ENCODE data around the gene FSTL3.
"Not testable (repeated sequence)": the region's sequence is repeated elsewhere in the genome, so short reads cannot be mapped to it uniquely, and the experiment has no call there.

The FSTL3 gene

DNA sequence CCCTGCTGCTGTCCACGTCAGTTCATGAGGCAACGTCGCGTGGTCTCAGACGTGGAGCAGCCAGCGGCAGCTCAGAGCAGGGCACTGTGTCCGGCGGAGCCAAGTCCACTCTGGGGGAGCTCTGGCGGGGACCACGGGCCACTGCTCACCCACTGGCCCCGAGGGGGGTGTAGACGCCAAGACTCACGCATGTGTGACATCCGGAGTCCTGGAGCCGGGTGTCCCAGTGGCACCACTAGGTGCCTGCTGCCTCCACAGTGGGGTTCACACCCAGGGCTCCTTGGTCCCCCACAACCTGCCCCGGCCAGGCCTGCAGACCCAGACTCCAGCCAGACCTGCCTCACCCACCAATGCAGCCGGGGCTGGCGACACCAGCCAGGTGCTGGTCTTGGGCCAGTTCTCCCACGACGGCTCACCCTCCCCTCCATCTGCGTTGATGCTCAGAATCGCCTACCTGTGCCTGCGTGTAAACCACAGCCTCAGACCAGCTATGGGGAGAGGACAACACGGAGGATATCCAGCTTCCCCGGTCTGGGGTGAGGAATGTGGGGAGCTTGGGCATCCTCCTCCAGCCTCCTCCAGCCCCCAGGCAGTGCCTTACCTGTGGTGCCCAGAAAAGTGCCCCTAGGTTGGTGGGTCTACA lies 6.6 kb downstream of the FSTL3 start:
- DNase-seq, result no peak

GRCh38 chr19:685454-685931 lies 9.3 kb downstream of the FSTL3 start:
- DNase-seq, result no peak

DNA sequence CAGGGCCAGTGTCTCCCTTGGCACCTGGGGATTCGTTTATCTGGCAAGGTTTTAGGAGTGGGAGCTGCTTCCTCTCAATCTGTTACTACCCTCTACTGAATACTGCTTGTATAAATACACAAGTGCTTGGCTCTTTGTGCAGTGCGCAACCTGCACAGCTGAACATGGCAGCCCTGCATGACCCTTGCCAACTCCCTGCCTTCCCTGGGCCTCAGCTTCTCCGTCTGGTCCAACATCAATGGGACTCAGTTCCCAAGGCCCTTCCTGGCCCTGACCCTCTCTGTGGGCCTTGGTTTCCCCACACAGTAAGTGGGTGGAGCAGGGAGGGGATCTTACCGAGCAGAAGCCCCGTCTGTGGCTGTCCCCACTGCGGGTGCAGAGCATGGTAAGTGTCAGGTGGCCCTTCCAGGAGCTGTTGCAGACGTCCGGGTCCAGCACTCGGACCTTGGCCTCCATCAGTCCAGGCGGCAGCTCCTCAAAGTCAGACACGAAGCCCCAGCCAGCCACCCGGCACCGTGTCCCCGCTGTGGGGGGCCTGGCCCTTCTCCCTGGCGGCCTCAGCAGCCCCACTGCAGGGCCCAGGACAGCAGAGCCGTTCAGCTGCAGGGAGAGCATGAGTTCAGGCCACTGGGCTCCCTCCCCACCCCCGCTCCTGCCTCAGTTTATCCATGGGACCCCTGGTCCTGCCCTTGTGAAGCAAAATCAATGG lies 10.6 kb downstream of the FSTL3 start:
- no peak for DNase-seq

GRCh38 chr19:687569-688166 lies 11.5 kb downstream of the FSTL3 start:
- no peak for DNase-seq

DNA sequence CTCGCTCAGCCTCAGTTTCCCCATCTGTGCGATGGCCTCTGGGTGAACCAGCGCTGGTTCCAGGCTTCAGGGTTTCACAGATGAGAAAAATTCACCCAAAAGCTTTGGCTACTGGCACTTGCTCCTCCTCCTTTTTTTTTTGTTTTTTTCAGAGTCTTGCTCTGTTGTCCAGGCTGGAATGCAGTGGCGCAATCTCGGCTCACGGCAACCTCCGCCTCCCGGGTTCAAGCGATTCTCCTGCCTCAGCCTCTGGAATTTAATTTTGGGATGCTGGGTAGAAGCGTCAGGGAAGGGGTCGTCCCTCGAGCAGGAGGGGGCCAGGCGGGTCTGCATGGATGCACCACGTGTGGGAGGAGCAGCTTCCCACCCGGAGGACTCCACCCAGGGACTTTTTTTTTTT lies 12.0 kb downstream of the FSTL3 start:
- no peak for DNase-seq

- no peak for DNase-seq
Observed at GRCh38 chr19:688992-689391, 12.8 kb downstream of the FSTL3 start.

DNA sequence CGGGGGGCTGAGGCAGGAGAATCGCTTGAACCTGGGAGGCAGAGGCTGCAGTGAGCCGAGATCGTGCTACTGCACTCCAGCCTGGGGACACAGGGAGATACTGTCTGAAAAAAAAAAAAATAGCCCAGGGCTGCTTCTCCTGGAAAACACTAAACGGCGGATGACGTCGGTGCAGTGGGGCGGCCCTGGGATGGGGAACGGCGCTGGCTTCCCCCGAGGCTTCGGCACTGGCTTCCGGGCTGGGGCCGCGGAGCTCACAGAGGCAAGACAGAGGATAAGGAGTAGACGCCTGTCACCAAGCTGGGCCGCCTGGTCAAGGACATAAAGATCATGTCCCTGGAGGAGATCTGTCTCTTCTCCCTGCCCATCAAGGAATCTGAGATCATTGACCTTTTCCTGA lies 14.0 kb downstream of the FSTL3 start:
- DNase-seq, result no peak

DNA sequence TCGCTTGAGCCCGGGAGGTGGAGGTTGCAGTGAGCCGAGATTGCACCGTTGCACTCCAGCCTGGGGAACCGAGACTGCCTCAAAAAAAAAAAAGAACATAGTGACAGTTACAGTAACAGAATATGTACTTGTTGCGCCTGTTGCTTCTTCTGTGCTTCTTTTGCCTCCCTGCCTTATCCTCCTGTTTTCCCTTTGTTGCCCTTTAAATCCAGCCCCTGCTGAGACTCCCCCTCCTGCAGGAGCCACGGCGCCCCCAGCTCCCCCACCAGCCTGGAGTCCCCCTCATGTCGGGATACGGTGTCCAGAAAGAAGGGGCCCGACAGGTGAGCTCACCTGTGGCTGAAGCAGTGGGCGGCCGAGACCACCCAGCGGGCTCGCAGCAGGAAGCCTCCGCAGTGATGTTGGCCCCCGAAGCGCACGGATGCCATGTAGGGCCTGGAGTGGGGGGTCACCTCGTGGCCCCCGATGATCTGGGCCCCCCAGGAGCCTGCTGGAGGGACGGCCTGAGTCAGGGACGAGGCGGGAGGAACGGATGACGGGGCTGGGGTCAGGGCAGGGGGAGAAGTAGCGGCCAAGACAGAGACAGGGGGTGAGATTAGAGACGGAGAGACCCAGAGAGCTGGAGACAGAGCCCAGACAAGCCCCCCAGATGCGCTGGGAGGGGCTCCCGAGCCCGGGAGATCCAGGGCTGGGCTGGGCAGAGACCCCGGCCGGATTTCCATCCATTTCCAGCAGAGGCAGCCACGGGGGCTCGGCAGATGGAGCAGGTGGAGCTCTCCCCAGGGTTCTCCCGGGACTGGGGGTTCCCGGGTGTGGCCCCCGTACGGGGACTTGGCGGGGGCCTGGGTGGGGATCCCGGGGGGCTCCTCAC lies 18.5 kb downstream of the FSTL3 start:
- DNase-seq, result no peak

- DNase-seq, result no peak
Observed at GRCh38 chr19:695352-695949, 19.3 kb downstream of the FSTL3 start, which contains the start of gene PRSS57. Gene PRSS57, minus strand, starts transcription at chr19:695452. Its CDS starts 22 bp downstream, at chr19:695430.

DNA sequence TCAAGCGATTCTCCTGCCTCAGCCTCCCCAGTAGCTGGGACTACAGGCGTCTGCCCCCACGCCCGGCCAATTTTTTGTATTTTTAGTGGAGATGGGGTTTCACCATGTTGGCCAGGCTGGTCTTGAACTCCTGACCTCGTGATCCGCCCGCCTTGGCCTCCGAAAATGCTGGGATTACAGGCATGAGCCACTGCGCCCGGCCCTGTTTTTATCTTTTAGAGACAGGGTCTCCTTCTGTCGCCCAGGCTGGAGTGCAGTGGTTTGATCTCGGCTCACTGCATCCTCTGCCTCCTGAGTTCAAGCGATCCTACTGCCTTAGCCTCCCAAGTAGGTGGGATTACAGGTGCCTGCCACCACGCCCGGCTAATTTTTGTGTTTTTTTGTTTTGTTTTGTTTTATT lies 22.3 kb downstream of the FSTL3 start:
- not testable (repeated sequence) for DNase-seq

DNA sequence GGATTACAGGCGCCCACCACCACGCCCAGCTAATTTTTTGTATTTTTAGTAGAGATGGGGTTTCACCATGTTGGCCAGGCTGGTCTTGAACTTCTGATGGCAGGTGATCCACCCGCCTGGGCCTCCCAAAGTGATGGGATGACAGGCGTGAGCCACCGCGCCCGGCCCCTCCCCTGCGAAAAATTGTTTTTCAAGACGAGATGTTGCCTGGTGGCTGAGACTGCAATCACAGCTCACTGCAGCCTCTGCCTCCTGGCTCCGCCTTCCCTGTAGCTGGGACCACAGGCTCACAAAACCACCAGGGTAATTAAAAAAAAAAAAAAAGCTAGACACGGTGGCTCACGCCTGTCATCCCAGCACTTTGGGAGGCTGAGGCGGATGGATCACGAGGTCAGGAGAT lies 23.7 kb downstream of the FSTL3 start:
- not testable (repeated sequence) for DNase-seq

- not testable (repeated sequence) for DNase-seq
Observed at GRCh38 chr19:702847-703246, 26.7 kb downstream of the FSTL3 start.

- DNase-seq, result no peak
Observed at GRCh38 chr19:703329-703650, 27.1 kb downstream of the FSTL3 start.

DNA sequence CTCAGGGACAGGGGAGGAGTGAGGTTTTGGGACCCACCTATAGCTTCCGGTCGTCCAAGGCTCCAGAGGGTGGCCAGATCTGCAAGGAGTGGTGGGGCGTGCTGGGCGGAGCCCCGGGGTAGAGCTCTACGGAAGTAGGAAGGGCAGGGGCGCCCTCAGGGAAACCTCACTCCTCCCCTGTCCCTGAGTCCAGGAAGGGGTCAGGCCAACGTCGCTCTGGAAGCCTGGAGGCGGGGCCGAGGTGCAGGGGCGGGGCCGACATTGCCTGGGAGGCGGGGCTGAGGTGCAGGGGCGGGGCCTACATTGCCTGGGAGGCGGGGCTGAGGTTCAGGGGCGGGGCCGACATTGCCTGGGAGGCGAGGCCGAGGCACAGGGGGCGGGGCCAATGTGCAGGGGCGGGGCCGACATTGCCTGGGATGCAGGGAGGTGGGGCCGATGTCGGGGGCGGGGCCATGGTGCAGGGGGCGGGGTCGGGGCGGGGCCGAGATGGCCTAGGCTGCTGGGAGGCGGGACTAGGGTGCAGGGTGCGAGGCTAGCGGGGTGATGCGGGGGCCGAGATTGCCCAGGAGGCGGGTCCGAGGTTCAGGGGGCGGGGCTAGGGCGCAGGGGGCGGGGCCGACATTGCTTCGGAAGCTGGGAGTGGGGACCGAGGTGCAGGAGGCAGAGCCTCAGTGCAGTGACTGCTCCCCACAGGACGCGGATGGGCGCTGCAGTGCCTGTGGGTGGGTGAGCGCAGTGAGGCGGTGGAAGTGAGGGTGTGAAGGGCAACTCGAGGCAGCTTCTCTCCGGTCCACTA lies 27.7 kb downstream of the FSTL3 start:
- DNase-seq, result no peak

GRCh38 chr19:704447-704741 lies 28.2 kb downstream of the FSTL3 start:
- DNase-seq, result no peak

DNA sequence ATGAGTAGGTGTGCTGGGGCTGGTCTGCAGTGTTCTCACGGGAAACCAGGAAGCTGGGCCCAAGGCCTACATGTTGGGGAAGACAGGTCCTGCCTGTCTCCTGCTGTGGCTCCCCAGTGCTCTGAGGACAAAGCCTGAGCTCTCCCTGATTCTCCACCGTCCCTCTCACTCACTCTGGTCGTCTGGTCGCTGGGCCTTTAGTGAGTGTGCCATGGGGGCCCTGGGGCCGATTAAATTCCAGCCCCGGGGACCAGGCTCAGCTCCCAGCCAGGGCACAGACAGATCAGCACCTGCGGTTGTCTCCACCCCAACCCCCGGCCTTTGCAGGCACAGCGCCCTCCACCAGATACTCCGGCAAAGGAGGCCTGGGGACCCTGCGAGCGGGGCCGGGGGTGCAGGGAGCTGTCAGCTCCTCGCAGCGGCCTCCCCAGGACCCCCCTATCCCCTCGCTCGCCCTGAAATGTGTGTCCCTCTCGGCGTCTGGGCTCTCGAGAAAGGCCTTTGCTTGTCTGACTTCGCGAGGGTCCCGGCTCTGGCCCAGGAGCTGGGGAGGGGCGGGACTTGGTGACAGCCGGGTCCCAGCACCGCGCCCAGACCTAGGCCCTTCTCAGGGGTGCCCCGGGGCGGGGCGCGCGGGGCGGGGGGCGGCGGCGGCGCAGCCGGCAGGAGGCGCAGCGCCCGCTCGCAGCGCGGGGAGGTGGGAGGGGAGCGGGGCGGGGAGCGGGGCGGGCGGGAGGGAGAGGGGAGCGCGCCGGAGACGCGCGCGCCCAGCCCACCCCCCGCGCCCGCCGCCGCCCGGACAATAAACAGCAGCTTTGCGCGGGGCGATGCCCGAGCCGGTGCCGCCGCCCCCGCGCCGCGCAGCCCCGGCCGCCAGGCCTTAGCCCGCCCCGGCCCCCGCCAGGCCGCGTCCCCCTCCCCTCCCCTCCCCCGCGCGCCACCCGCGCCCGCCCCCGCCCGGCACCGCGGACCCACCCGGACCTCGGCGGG lies 32.3 kb downstream of the FSTL3 start, which contains the start of gene PALM:
Gene PALM, plus strand, starts transcription at position 782 of the 990 bp plus-strand sequence. CDS start 212 bp downstream, outside the sequence.
- no peak for DNase-seq

- DNase-seq, result no peak
Observed at GRCh38 chr19:709196-709964, 33.2 kb downstream of the FSTL3 start.

DNA sequence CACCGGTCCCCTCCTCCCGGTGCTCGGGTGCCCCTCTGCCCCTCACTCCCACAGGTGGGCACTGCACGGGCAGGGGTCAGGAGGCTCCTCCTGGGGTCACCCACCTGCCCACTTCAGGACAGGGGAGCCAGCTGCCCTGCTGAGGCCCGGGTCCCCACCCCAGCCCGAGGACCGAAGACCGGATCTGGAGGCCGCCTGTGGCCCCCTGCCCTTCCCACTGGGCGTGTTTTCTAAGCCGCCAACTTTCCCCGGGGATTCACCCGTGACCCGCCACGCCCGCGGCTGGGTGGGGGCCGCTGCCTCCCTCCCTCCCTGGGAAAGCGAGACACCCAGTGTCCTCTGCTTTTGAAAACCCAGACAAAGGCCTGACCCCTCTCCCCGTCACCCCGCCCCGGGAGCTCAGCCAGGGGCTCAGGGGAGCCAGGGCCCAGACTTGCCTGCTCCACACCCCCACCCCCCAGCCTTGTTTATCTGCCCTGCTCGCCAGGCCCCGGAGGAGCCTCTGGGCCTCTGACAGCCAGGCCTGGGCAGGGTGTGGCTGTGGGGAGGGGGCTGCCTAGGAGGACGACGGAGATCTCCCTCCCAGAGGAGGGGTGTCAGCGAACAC lies 33.9 kb downstream of the FSTL3 start:
- DNase-seq, result no peak

GRCh38 chr19:710767-711166 lies 34.6 kb downstream of the FSTL3 start:
- DNase-seq, result no peak

DNA sequence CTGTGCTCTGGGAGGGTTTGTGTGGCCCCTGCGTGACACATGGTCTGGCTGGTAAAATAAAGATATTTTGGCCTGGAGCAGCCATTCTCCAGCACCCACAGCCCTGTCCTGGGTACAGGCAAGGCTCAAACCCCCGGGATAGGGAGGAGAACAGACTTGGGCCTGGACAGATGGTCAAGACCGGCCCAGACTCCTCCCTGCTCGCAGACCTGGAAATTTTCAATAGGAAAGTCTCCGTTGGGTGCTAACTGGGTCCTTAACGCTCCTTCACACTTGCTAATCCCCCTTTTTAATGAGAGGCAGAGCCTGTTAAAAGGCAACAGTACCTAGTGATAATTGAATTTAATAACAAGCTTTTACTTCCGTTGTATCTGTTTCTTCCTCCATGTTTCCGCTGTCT lies 35.1 kb downstream of the FSTL3 start:
- no peak for DNase-seq

Measured in NCI-H187 treated with DMSO at 0.1 percent for 48 hours (cell line).